Activated CD8-positive, alpha-beta T cell treated with anti-CD3 and anti-CD28 coated beads for 36 hours (primary cell): ENCODE results near the gene ACTN1. TPM values are rescaled to one million over a fixed set of nuclear protein-coding genes. Genes with fewer than 3 reads are reported as not detected.

Source experiments
- ATAC-seq: fragments of 200-7000 bp; cut with Tn5 transposase; one replicate; pipeline ENCODE4 v1.10.0; 2021; ENCODE audit warnings: mild to moderate bottlenecking, moderate library complexity
- CTCF ChIA-PET: fragments of 350-600 bp; sonication (Branson Sonifier 250); formaldehyde crosslinking; loops from one replicate; lab custom pipeline; 2021; ENCODE audit warnings: antibody characterized with exemption; lab: Charles Lee
- POLR2A ChIA-PET: fragments of 350-600 bp; sonication (Branson Sonifier 250); formaldehyde crosslinking; loops from one replicate; lab custom pipeline; 2021; ENCODE audit warnings: antibody characterized with exemption; lab: Charles Lee
- DNase-seq: peaks from one replicate; pipeline ENCODE4 v3.0.0-alpha.2; 2020
- H3K27ac Mint-ChIP-seq: one replicate; pipeline ENCODE4 v1.8.0; 2021; ENCODE audit warnings: mild to moderate bottlenecking, mixed read lengths
- H3K27me3 Mint-ChIP-seq: one replicate; pipeline ENCODE4 v1.8.0; 2021; ENCODE audit warnings: mixed read lengths
- H3K36me3 Mint-ChIP-seq: one replicate; pipeline ENCODE4 v1.8.0; 2021; ENCODE audit warnings: low read depth, mixed read lengths
- H3K4me1 Mint-ChIP-seq: one replicate; pipeline ENCODE4 v1.8.0; 2021; ENCODE audit warnings: low read depth, mixed read lengths
- H3K4me3 Mint-ChIP-seq: one replicate; pipeline ENCODE4 v1.8.0; 2021; ENCODE audit warnings: mild to moderate bottlenecking, moderate library complexity, mixed read lengths
- H3K9me3 Mint-ChIP-seq: one replicate; pipeline ENCODE4 v1.8.0; 2021; ENCODE audit warnings: mixed read lengths
- intact Hi-C: fragments of 100-400 bp; cut with micrococcal nuclease; formaldehyde crosslinking; loops from one replicate; pipeline ENCODE4 v1.10.0; 2022
- total RNA-seq, 2 experiments: library from RNA; stranded (reverse); gene quantifications; one replicate each; pipeline ENCODE4 v1.2.3, GENCODE V29; 2021
- TF ChIP-seq, protein P1 (sequence below): fragments of 200-600 bp; IDR thresholded peaks from one replicate; pipeline ENCODE4 v1.8.0; 2022; ENCODE audit warnings: antibody characterized with exemption, mild to moderate bottlenecking

ACTN1 gene
- total RNA-seq, 2 experiments from 2014 or later, result 214 TPM

DNA sequence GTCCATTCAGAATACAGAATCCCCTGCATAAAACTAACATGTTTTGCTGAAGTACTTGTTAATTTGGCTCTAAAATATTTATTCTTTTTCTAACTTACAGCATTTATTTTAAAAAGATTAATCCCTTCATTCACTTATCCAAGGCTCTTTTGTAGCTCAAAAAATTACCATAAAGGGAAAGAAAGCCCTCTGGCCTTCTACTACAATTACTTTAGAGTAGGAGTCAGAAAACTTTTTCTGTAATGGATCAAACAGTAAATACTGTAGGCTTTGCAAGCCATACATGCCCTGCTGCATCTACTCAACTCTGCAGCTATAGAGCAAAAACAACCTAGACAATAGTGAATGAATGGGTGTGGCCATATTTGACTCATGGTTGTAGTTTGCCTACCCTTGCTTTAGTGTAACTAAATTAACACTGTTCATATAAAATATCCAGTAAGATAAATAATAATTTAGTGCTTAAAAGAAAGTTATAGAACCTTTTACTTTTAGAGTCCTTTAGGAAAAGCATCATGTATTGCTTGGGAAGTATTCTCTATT lies 112.0 kb downstream of the ACTN1 start:
- ATAC-seq (no peak), DNase-seq (no peak)
- H3K9me3 Mint-ChIP-seq, result peaks cover 9% of the 10 kb centered on the region
- ChIA-PET POLR2A (interaction anchor here (0.6 to 1.2 kb wide), 2 partner anchors 18 to 713 kb away, joined by 3 read pairs; no protein-coding TSS in a partner anchor), CTCF (interaction anchor here (1.1 to 1.6 kb wide), 2 partner anchors 241 to 284 kb away, joined by 3 to 7 read pairs; no protein-coding TSS in a partner anchor)
- no peak overlapping the region for H3K4me3 Mint-ChIP-seq
- peaks cover 23% of the 10 kb centered on the region for H3K36me3 Mint-ChIP-seq
- TF ChIP-seq, protein P1, sequence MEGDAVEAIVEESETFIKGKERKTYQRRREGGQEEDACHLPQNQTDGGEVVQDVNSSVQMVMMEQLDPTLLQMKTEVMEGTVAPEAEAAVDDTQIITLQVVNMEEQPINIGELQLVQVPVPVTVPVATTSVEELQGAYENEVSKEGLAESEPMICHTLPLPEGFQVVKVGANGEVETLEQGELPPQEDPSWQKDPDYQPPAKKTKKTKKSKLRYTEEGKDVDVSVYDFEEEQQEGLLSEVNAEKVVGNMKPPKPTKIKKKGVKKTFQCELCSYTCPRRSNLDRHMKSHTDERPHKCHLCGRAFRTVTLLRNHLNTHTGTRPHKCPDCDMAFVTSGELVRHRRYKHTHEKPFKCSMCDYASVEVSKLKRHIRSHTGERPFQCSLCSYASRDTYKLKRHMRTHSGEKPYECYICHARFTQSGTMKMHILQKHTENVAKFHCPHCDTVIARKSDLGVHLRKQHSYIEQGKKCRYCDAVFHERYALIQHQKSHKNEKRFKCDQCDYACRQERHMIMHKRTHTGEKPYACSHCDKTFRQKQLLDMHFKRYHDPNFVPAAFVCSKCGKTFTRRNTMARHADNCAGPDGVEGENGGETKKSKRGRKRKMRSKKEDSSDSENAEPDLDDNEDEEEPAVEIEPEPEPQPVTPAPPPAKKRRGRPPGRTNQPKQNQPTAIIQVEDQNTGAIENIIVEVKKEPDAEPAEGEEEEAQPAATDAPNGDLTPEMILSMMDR, result no peak
- intact Hi-C loops, result no loop called here
- H3K27me3 Mint-ChIP-seq, result no peaks in the 10 kb centered on the region
- H3K4me1 Mint-ChIP-seq, result no peaks in the 10 kb centered on the region
- no peak overlapping the region for H3K27ac Mint-ChIP-seq

DNA sequence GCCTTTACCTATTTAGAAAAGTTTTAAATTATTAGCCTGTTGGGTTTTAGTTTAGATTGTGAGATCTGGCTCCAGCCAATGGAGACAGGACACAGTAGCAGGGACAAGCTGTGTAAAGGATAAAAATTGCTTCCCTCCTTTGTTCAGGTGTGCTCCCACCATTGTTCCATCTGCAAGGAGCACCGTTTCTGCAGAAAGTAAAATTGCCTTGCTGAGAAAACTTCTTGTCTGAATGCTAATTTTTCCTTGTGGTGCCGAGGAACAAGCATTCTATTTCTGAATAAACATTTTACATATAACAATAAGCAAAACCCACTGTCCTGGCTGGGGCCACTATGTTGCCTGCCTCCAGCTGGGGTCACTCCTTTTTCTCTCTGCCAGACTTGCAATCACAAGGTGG lies 113.6 kb downstream of the ACTN1 start:
- Mint-ChIP-seq H3K36me3 (peaks cover 13% of the 10 kb centered on the region), H3K4me3 (no peak overlapping the region), H3K9me3 (peaks cover 9% of the 10 kb centered on the region), H3K27ac (no peak overlapping the region), H3K27me3 (no peaks in the 10 kb centered on the region), H3K4me1 (no peaks in the 10 kb centered on the region)
- DNase-seq (no peak), ATAC-seq (no peak)
- intact Hi-C loops, result no loop called here
- POLR2A ChIA-PET, result no interaction called here
- TF ChIP-seq, protein P1, result no peak
- CTCF ChIA-PET, result interaction anchor here (1.2 to 6.0 kb wide), 3 partner anchors 22 to 242 kb away, joined by 4 to 29 read pairs (median 7); no protein-coding TSS in a partner anchor

DNA sequence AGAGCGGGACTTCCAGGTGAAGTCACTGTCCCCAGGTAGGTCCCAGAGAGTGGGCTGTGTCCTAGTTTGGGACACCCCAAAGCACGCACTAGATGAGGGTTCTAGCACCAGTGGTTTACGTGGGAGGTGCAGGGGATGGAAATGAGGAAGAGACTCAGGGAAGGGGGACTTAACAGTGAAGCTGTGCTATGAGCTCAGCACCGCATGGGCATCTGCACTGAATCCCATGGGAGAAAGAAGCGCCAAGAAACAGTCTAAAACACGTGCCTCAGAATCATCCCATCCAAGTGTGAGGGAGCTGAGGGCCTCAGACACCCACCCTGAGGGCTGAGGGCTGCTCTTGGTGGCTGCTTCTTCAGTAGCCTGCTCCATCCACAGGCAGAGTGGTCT lies 114.7 kb downstream of the ACTN1 start:
- intact Hi-C loops, result loop anchor here (5.0 kb wide), 1 partner anchor 243 kb away; no protein-coding TSS in a partner anchor
- TF ChIP-seq, protein P1, result no peak

DNA sequence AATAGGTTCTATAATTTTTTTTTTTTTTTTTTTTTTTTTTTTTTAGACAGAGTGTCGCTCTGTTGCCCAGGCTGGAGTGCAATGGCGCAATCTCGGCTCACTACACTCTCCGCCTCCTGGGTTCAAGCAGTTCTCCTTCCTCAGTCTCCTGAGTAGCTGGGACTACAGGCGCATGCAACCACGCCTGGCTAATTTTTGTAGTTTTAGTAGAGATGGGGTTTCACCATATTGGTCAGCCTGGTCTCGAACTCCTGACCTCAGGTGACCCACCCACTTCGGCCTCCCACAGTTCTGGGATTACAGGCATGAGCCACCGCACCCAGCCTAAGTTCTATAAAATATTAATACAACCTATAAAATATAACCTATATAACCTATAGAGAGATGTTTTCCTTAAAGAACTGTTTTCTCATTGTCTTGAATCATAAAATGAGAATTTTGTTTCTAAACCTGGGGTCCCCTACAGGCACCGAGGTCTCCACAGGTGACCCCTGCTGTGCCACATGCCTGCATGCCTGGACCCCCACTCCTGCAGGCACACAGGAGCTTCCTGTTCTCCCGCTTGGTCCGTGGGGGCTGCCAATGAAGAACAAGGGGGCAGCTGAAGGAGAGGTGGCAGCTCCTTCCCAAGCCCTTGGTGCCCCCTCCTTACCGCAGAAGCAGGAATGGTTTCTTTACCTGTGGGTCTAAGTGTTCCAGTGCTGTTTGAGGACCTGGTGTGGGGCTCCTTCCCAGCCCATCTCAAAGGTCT lies 115.3 kb downstream of the ACTN1 start:
- Mint-ChIP-seq H3K27ac (no peak overlapping the region), H3K4me3 (no peak overlapping the region), H3K27me3 (no peaks in the 10 kb centered on the region), H3K9me3 (peaks cover 9% of the 10 kb centered on the region), H3K36me3 (peaks cover 10% of the 10 kb centered on the region), H3K4me1 (no peaks in the 10 kb centered on the region)
- TF ChIP-seq, protein P1, result no peak
- CTCF ChIA-PET, result interaction anchor here (0.6 to 6.0 kb wide), 29 partner anchors 9 to 922 kb away, joined by 3 to 42 read pairs (median 4); no protein-coding TSS in a partner anchor
- no peak for DNase-seq
- POLR2A ChIA-PET, result no interaction called here
- intact Hi-C loops, result loop anchor here (5.0 kb wide), 1 partner anchor 244 kb away; no protein-coding TSS in a partner anchor
- no peak for ATAC-seq

More for the DNA sequence above, 114.7 kb downstream of the ACTN1 start:
- DNase-seq (no peak), ATAC-seq (no peak)
- ChIA-PET POLR2A (no interaction called here), CTCF (interaction anchor here (0.9 to 6.0 kb wide), 11 partner anchors 8 to 343 kb away, joined by 3 to 42 read pairs (median 10); no protein-coding TSS in a partner anchor)
- H3K27me3 Mint-ChIP-seq, result no peaks in the 10 kb centered on the region
- peaks cover 9% of the 10 kb centered on the region for H3K9me3 Mint-ChIP-seq
- no peak overlapping the region for H3K4me3 Mint-ChIP-seq
- peaks cover 10% of the 10 kb centered on the region for H3K36me3 Mint-ChIP-seq
- H3K27ac Mint-ChIP-seq, result no peak overlapping the region
- no peaks in the 10 kb centered on the region for H3K4me1 Mint-ChIP-seq
